DOHH2 (cell line): Measurements from ENCODE around the gene ELAVL2.

ENCODE experiments used
- H3F3A ChIP-seq: fragments of 200-600 bp; sonication (generic), shearing (Covaris generic); 2 replicates; pipeline ENCODE4 v1.6.0; 2016; ENCODE audit warnings: antibody characterized with exemption, mild to moderate bottlenecking; ENCODE audit not compliant: control insufficient read depth, insufficient read depth
- H3K27ac ChIP-seq: fragments of 200-600 bp; sonication (generic); 2 replicates; pipeline ENCODE4 v1.5.1; 2014; ENCODE audit warnings: low read depth, mild to moderate bottlenecking, low read length, moderate library complexity
- H3K27me3 ChIP-seq: fragments of 200-600 bp; sonication (generic); 2 replicates; pipeline ENCODE4 v1.6.1; 2014; ENCODE audit warnings: mild to moderate bottlenecking, low read length, mixed read lengths; ENCODE audit not compliant: control insufficient read depth
- H3K36me3 ChIP-seq: fragments of 200-600 bp; sonication (generic); 2 replicates; pipeline ENCODE4 v1.6.1; 2014; ENCODE audit warnings: mild to moderate bottlenecking, low read length, moderate library complexity, mixed read lengths; ENCODE audit not compliant: control insufficient read depth
- H3K4me1 ChIP-seq: fragments of 200-600 bp; sonication (generic); 2 replicates; pipeline ENCODE4 v1.6.1; 2014; ENCODE audit warnings: mild to moderate bottlenecking, low read length, mixed read lengths; ENCODE audit not compliant: control insufficient read depth
- H3K4me2 ChIP-seq: fragments of 200-600 bp; sonication (generic); 2 replicates; pipeline ENCODE4 v1.6.0; 2014; ENCODE audit warnings: mild to moderate bottlenecking, low read length, moderate library complexity
- H3K4me3 ChIP-seq: fragments of 200-600 bp; sonication (generic); 2 replicates; pipeline ENCODE4 v1.5.1; 2014; ENCODE audit warnings: mild to moderate bottlenecking, low read length, mixed read lengths
- H3K79me2 ChIP-seq: fragments of 200-600 bp; sonication (generic); 2 replicates; pipeline ENCODE4 v1.6.1; 2014; ENCODE audit warnings: mild to moderate bottlenecking, low read length, mixed read lengths; ENCODE audit not compliant: control insufficient read depth
- H3K9me2 ChIP-seq: fragments of 200-600 bp; sonication (generic); replicated peaks from 2 replicates; pipeline ENCODE4 v1.6.1; 2014; ENCODE audit warnings: mild to moderate bottlenecking, low read length, mixed read lengths; ENCODE audit not compliant: control insufficient read depth
- H3K9me3 ChIP-seq: fragments of 200-600 bp; sonication (generic); 2 replicates; pipeline ENCODE4 v1.6.1; 2014; ENCODE audit warnings: antibody characterized with exemption, low read length, mixed read lengths; ENCODE audit not compliant: control insufficient read depth, insufficient read depth
- H4K20me1 ChIP-seq: fragments of 200-600 bp; sonication (generic); 2 replicates; pipeline ENCODE4 v1.6.0; 2014; ENCODE audit warnings: low read depth, mild to moderate bottlenecking, antibody characterized with exemption, low read length, moderate library complexity; ENCODE audit not compliant: control insufficient read depth, insufficient read depth
- CTCF ChIP-seq: fragments of 200-600 bp; sonication (generic); IDR thresholded peaks from one replicate; pipeline ENCODE4 v1.5.1; 2014; ENCODE audit warnings: antibody characterized with exemption, mild to moderate bottlenecking, low read depth, low read length; ENCODE audit not compliant: poor library complexity, severe bottlenecking
- EZH2phosphoT487 ChIP-seq: fragments of 200-600 bp; sonication (generic); IDR thresholded peaks from 2 replicates; pipeline ENCODE4 v1.6.1; 2017; ENCODE audit warnings: borderline replicate concordance, mild to moderate bottlenecking, antibody characterized with exemption, low read length, moderate library complexity, mixed read lengths

ELAVL2 gene

GRCh38 chr9:23643656-23644258 lies 182.3 kb downstream of the ELAVL2 start:
- H3F3A ChIP-seq: no peaks in the 10 kb centered on the region
- no peaks in the 10 kb centered on the region for H3K9me2 ChIP-seq
- peaks cover 4% of the 10 kb centered on the region; the same call in 1 of the 2 replicates for H3K9me3 ChIP-seq
- H3K4me3 ChIP-seq: no peak overlapping the region
- H3K4me1 ChIP-seq: no peaks in the 10 kb centered on the region
- H3K27me3 ChIP-seq: no peaks in the 10 kb centered on the region
- no peak overlapping the region for H3K4me2 ChIP-seq
- H3K79me2 ChIP-seq: no peaks in the 10 kb centered on the region
- H3K36me3 ChIP-seq: no peaks in the 10 kb centered on the region
- no peak overlapping the region for H3K27ac ChIP-seq
- H4K20me1 ChIP-seq: no peaks in the 10 kb centered on the region
- TF ChIP-seq CTCF: no peak
- no peak for TF ChIP-seq EZH2phosphoT487
